Measurements from ENCODE around the gene PTPRZ1.
A peak's percentile ranks its signal among the peaks of the same experiment; 100 is the strongest.

Gene PTPRZ1

GRCh38 chr7:122014697-122015096 lies 141.7 kb downstream of the PTPRZ1 start:
- no peak overlapping the region for H3K27ac ChIP-seq
- peak; percentile 43 for TF ChIP-seq CTCF (conservative IDR thresholded peaks at IDR 0.05)

GRCh38 chr7:122018032-122018431 lies 145.1 kb downstream of the PTPRZ1 start:
- no peak overlapping the region for H3K27ac ChIP-seq
- no peak for TF ChIP-seq CTCF (conservative IDR thresholded peaks at IDR 0.05)

GRCh38 chr7:122027058-122027457 lies 154.1 kb downstream of the PTPRZ1 start:
- TF ChIP-seq CTCF (conservative IDR thresholded peaks at IDR 0.05): no peak
- no peak overlapping the region for H3K27ac ChIP-seq

GRCh38 chr7:122033641-122034040 lies 160.7 kb downstream of the PTPRZ1 start:
- no peak for TF ChIP-seq CTCF (conservative IDR thresholded peaks at IDR 0.05)

GRCh38 chr7:122035876-122036275 lies 162.9 kb downstream of the PTPRZ1 start:
- H3K27ac ChIP-seq: no peak overlapping the region
- no peak for TF ChIP-seq CTCF (conservative IDR thresholded peaks at IDR 0.05)

More at GRCh38 chr7:122033641-122034040, 160.7 kb downstream of the PTPRZ1 start:
- no peak overlapping the region for H3K27ac ChIP-seq

- TF ChIP-seq CTCF (conservative IDR thresholded peaks at IDR 0.05): no peak
- H3K27ac ChIP-seq: no peak overlapping the region
Observed at GRCh38 chr7:122038134-122038533, 165.2 kb downstream of the PTPRZ1 start.

- no peak for TF ChIP-seq CTCF (conservative IDR thresholded peaks at IDR 0.05)
- H3K27ac ChIP-seq: no peak overlapping the region
Observed at GRCh38 chr7:122038904-122039303, 165.9 kb downstream of the PTPRZ1 start.

- H3K27ac ChIP-seq: no peak overlapping the region
- no peak for TF ChIP-seq CTCF (conservative IDR thresholded peaks at IDR 0.05)
Observed at GRCh38 chr7:122040147-122040546, 167.2 kb downstream of the PTPRZ1 start.
